Measurements from ENCODE around the gene SMYD3.

DNA sequence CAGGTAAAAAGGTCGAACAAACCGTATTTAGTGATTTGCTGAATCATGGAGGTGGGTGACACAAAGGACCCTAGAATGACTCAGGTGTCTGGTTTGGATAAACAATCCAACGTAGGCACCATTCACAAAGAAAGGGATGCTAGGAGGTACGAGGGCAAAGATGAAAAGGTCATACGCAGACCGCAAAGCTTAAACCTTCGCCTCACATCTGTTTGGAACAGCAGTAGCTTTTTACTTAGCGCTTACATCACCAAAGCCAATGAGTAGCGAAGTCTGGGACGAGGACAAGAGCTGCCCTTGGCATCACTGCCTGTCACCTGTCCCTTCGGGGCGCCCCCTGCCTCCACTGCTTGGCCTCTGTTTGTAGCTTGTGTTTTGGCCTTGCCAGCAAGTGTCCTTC, 350.2 kb downstream of the SMYD3 start:
- TF ChIP-seq FOXM1 (IDR thresholded peaks at IDR 0.05; ENCODE audit: borderline replicate concordance) (no peak), BHLHE40 (IDR thresholded peaks at IDR 0.05; ENCODE audit: borderline replicate concordance) (no peak), FOXA1 (IDR thresholded peaks at IDR 0.05) (no peak), HDGF (IDR thresholded peaks at IDR 0.05; ENCODE audit: borderline replicate concordance) (no peak), ELF4 (IDR thresholded peaks at IDR 0.05) (no peak), SUZ12 (IDR thresholded peaks at IDR 0.05) (no peak), FOXK2 (IDR thresholded peaks at IDR 0.05) (no peak), L3MBTL2 (conservative IDR thresholded peaks at IDR 0.05) (no peak)

Data from HEK293T (cell line).